Gastrocnemius medialis (tissue), 4 donors: ENCODE results near the gene EYS.

Experiments used
- POLR2A ChIP-seq, 2 donors: fragments of 450-650 bp; IDR thresholded peaks; one replicate each; pipeline ENCODE4 v1.6.1; 2017; ENCODE audit warnings: antibody characterized with exemption in 2 of 2, mild to moderate bottlenecking in 2 of 2, moderate library complexity in 2 of 2
- TF ChIP-seq, protein P1 (sequence below), 5 experiments: fragments of 450-650 bp in 3 of 5; fragments of 200-600 bp in 2 of 5; sonication (generic) in 2 of 5; IDR thresholded peaks in 4 of 5; conservative IDR thresholded peaks in 1 of 5; 1 replicate in 4 of 5; 2 replicates in 1 of 5; pipeline ENCODE4 v1.5.1; 2016 to 2019; ENCODE audit warnings: antibody characterized with exemption in 5 of 5, mild to moderate bottlenecking in 3 of 5, moderate library complexity in 3 of 5

GRCh38 chr6:65524232-65524631, 182.8 kb downstream of the EYS start:
- TF ChIP-seq, protein P1, sequence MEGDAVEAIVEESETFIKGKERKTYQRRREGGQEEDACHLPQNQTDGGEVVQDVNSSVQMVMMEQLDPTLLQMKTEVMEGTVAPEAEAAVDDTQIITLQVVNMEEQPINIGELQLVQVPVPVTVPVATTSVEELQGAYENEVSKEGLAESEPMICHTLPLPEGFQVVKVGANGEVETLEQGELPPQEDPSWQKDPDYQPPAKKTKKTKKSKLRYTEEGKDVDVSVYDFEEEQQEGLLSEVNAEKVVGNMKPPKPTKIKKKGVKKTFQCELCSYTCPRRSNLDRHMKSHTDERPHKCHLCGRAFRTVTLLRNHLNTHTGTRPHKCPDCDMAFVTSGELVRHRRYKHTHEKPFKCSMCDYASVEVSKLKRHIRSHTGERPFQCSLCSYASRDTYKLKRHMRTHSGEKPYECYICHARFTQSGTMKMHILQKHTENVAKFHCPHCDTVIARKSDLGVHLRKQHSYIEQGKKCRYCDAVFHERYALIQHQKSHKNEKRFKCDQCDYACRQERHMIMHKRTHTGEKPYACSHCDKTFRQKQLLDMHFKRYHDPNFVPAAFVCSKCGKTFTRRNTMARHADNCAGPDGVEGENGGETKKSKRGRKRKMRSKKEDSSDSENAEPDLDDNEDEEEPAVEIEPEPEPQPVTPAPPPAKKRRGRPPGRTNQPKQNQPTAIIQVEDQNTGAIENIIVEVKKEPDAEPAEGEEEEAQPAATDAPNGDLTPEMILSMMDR (IDR thresholded peaks at IDR 0.05 in 4 of 5, conservative IDR thresholded peaks at IDR 0.05 in 1 of 5), result no peak
- no peak for TF ChIP-seq POLR2A (IDR thresholded peaks at IDR 0.05)
